SKM-1 (cell line): ENCODE measurements around the gene SHB.

Source experiments
- DNase-seq: peaks from one replicate; lab custom pipeline; 2025; ENCODE audit not compliant: unreplicated experiment; lab: John Stamatoyannopoulos, UW

Gene SHB

GRCh38 chr9:38026021-38026809 lies 42.8 kb downstream of the SHB start:
- DNase-seq = no peak

GRCh38 chr9:38025166-38025565 lies 43.9 kb downstream of the SHB start:
- no peak for DNase-seq

DNA sequence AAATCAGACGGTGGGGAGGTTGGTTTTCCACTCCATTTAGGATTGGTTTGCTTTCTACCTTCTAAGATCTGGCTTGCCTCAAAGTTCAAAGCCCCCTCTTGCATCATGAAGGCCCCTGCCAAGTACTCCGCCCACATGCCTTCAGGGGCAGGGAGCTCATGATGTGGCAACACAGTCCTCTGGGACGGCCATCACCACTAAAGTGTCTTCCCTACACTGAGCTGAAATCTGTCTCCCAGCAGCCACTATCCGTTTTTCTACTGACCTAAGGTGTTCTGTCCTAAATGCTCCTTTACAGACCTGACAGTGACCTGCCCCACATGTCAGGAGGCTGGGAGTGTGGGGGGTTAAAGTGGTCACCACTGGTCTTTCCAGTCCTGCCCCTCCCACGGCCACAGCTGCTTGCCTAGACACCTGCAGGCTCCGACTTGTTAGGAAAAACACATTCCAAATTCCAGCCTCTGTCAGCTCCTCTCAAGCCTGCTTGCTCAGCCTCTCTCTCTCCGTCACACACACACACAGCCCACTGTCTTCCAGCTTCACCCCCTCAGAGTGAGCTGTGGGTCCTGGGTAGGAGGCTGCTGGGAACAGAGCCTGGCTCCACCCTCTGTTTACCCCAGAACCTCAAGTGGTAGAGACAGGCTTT lies 44.9 kb downstream of the SHB start:
- no peak for DNase-seq

DNA sequence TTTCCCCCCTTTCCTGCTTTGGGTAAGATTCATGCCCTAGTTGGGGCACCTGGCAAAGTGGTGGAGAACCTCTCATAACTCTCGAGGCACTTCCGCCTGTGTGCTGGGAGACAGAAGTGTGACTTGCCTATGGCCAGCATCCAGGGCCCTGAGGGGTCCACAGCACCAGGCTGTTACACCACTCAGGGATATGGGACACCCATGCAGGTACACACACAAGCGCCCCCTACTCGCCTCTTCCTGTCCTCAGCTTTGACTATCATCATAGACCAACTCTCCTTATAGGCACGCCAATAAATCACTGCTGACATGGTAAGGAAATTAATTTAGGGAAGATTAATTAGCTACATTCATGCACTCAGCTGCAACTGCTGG lies 45.4 kb downstream of the SHB start:
- no peak for DNase-seq

- no peak for DNase-seq
Observed at GRCh38 chr9:38022995-38023394, 46.0 kb downstream of the SHB start.

DNA sequence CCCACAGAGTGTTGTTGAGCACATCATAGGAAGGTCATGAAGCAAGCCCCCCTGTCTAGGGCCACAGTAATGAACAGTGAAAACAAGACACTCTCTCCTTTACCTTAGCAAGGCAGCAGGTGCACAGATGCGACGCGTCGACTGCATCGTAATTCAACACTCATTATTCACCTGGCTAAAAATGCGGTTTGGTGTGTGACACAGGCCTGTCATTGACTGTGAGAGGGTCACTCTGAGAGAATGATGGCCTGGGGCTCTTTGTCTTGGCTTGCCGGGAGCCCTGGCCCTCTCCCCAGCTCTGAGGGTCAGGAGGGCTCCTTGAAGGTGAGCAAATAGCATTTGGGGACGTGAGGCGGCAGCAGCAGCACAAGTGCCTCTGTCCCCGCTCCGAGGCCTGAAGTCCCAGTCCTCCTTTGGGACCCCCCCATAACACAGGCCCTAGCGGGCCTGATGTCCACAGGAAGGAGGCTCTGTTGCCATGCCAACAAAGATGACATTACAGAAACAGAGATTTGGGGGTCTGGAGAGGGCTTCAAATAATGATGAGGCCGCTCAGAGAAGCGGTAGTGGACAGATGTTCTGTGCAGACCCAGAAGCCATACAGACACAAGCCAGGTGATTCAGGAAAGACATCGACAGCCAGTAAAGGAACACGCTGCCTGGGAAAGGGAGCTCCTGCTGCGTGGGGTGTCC lies 46.7 kb downstream of the SHB start:
- DNase-seq = no peak

DNA sequence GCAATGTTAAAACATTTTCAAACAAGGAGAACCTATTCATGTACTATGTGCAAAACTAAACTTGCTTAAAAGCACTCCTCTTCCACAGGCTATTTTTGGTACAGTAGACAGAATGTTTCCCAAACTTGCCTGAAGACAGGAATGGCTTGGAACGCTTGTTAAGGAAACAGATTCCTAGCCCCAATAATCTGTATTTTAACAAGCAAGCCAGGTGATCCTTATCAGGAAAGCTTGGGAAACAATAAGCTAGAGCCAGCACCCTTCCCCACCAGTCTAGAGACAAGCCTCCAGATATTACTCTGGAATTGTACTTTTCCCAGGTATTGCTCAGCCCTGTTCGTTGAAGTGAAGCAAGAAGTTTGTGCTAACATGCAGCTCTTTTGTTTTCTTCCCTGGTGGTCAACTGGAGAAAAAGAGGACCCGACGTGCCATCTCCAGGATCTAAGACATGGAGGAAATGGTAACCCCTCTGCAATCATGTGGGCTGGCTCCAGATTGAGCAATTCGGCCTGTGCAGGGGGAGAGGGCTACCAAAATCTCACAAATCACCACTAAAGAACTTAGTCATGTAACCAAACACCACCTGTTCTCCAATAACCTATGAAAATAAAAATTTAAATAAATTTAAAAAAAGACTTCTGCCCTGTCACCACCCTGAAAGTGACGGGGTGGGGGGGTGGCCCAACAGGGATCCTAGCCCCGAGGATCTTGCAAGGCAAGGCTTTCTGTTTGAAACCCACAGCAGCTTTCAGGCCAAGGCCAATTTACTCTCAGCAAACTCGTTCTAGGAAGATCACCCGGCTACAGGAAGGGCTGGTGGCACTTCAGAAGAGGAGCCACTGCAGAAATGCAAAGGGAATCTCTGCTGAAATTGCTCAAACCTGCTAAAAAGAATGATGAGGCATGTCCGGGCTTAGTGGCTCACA lies 48.6 kb downstream of the SHB start:
- no peak for DNase-seq

DNA sequence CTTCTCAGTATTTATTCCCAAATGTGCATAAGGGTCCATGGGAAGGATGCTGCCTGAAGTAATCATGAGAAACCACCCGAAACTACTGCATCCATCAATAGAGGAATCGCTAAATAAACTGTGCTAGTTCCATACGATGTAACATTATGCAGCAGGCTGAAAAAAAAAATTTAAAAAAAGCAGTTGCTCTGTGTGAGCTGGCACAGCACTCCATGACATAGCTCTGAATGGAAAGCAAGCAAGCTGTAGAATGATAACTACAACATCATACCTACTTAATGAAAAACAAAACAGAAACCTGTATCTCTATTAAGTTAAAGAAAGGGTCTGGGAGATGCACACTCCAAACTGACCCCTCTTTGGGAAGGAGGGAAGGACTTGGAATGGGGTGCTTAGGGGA lies 49.3 kb downstream of the SHB start:
- DNase-seq = no peak

DNA sequence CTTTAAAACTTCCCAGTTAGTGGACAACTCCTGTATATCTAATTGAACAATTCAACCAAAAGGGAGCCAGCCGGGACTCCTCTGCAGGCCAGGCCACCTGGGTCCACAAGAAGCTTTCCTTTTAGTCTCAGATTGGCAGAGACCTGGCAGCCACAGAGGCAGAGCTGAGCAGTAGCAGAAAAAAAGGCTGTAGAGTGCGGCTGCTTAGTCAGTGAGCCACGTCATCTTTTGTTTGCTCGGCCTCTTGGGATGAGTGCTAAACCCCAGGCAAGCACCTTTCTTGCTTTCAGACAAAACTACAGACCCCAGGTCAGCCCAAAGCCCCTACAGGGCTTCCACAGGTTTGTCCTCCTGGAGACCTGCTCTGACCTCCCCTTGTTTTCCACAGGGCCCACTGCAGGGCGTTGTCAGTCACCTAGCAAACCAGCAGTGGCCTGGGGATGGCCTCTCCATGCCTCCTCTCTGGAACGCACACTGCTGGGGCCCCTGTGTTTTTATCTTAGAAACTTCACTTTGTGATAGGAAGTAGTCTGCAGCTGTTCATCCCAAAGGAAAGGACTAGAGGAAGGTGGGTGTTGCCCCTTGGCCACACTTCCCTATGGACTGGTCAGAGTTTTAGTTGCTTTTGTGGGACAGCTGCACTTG lies 49.9 kb downstream of the SHB start:
- DNase-seq = no peak

DNA sequence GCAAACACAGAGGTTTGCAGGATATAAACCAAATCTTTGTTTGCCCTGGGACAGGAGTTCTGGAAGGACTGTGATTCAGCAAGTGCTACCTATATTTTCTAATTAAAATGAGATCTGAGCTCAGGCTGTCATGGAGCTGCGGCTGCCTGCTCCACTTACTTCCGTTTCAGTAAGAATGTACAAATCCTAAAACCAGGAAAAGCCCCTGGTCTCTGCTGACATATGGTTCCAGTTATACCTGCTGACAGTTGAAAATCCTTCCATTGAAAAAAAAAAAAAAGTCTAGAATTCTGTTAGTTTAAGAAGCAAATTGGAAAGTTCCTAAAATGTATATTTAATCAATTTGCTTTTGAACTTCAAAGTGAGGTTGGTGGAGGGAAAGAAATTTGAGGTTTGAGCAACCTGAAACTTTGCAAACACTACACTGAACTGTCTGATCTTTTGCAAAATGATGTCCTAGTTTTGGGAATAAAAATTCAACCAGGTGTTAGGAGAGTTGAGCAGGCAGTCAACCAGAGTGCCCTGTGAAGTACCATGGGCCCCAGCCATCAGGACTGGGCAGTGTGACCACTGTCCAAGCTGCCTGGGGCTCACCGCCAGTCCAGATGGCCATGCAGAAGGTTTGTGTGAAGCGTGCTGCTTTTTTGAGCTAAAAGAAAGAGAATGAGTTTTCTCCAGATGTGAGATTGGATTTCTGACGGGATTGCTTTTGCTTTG lies 50.6 kb downstream of the SHB start:
- DNase-seq = no peak

DNA sequence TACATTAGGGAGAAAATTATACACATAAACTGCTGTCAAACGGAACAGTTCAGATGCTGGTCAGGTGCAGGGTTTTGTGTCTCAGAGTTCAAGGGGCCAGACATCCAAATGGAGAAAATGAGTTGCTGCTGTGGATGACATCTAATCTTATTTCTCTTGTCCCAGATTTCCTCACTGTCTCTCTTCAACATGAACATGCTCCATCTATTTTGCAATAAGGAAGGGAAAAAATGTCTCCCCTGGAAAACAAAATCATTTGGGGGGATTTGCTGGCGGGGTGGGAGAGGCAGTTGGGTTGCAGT lies 51.2 kb downstream of the SHB start:
- DNase-seq = no peak

- no peak for DNase-seq
Observed at GRCh38 chr9:38017149-38017884, 51.7 kb downstream of the SHB start.

DNA sequence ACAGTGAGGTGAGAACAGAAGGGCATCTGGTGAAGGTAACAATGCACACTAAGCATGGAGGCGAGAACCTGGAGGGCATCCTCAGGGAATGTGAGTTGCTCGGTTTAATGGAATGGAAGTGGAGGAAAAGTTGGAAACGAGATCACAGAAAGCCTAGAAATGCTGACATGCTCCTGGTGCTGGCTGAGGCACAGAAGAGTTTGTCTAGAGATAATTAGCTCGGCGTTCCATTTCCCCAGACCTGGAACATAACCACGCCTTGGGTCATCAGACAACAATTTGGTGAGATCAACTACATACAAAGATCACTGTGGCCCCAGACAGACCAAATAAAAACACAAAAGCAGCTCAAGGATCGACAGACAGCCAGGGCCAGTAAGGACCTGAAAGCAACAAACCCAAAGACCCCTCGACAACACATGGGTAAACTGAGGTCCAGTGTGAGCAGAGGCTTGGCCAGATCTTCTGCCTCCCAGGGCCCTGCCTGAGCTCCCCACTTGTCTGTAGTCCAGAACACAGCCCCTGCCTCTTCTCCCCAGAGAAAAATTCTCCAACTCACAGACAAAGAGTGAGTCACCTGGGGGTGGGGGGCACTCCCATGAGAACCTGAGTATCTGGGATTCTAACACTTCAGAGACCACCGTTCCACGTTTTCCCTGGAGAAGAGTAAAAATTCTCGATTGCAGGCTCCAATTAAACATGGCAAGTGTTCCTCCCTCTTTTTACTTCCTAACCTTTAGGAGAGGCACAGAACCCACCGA lies 52.5 kb downstream of the SHB start:
- no peak for DNase-seq

DNA sequence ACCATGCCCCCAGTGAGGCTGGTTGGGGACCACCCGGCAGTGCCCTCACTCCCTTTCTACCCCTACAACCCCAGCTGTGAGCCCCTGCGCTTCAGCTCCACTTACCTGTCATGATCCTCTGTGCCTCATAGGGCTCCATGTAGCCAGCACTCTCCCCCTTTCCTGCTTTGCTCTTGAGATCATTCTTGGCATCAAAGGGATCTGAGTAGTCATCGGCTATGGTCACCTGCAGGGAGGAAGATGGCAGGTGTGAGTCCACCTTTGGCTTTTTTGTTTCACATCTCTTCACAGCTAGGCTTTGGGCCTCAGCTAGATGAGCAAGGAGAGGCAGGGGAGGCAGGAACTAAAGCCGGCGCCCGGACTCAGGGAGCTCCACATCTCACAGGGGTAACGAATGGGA lies 53.1 kb downstream of the SHB start:
- no peak for DNase-seq

DNA sequence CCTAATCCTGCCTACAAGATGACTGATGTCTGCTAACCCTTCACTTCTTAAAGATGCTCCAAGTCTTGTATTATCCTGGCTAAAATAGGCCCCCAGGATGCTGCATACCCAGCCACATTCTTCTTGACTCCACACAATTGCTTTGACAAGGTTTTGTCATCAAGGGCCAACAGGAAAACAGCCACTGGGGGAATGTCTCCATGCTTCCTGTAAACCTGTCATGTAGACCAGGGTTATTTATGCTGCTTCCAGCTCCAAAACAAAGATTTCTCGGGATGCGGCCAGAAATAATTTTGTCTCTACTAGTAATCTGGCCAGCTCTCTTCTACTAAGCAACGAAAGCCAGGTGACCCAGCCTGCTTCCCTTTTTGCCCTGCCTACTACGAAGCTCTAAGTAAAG lies 53.8 kb downstream of the SHB start:
- DNase-seq = no peak

- no peak for DNase-seq
Observed at GRCh38 chr9:38012767-38013450, 56.1 kb downstream of the SHB start.

DNA sequence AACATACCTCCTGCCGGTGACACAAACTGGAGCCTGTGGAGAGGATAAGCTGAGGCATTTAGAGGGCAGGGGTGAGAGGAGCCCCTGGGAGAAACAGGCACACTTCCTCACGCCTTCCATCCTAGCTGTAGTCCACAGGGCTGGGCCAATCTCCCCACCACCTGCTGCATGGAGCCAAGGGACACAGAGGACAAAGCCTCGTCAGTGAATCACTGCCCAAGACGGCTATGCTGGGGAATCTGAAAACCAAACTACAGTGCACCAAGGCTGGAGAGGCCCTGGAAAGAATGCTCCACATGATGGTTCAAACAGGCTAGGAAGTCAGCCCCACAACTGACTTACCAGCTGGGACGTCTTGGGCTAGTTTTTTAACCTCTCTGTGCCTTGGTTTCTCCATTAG lies 57.0 kb downstream of the SHB start:
- DNase-seq = no peak
